ENCODE measurements around the gene FCN2.

- TF ChIP-seq CTCF (conservative IDR thresholded peaks at IDR 0.05 in 1 of 2, IDR thresholded peaks at IDR 0.05 in 1 of 2; ENCODE audit: extremely low read depth in 1 of 2, insufficient read depth in 1 of 2, low read depth in 1 of 2, low read length in 2 of 2) (no peak), EZH2 (IDR thresholded peaks at IDR 0.05; ENCODE audit: borderline replicate concordance, low read length) (no peak)
Measured at GRCh38 chr9:134841180-134841904, 39.3 kb upstream of the FCN2 start.

Data from mammary epithelial cell (primary cell).